ENCODE results near the gene STARD9.

The STARD9 gene

GRCh38 chr15:42691770-42692169, 116.4 kb downstream of the STARD9 start:
- H3K27ac ChIP-seq, result no peak overlapping the region
- DNase-seq (ENCODE audit: low read depth, low spot score), result no peak

GRCh38 chr15:42692536-42692935, 117.1 kb downstream of the STARD9 start:
- no peak overlapping the region for H3K27ac ChIP-seq
- DNase-seq (ENCODE audit: low read depth, low spot score), result no peak

GRCh38 chr15:42692997-42693396, 117.6 kb downstream of the STARD9 start:
- no peak for DNase-seq (ENCODE audit: low read depth, low spot score)
- no peak overlapping the region for H3K27ac ChIP-seq

- no peak for DNase-seq (ENCODE audit: low read depth, low spot score)
- H3K27ac ChIP-seq, result no peak overlapping the region
Measured at GRCh38 chr15:42693496-42693895, 118.1 kb downstream of the STARD9 start.

GRCh38 chr15:42693942-42694341, 118.5 kb downstream of the STARD9 start:
- no peak overlapping the region for H3K27ac ChIP-seq
- DNase-seq (ENCODE audit: low read depth, low spot score), result no peak

- no peak for DNase-seq (ENCODE audit: low read depth, low spot score)
- no peak overlapping the region for H3K27ac ChIP-seq
Measured at GRCh38 chr15:42694398-42694797, 119.0 kb downstream of the STARD9 start.

- no peak overlapping the region for H3K27ac ChIP-seq
- no peak for DNase-seq (ENCODE audit: low read depth, low spot score)
Measured at GRCh38 chr15:42695527-42696071, 120.2 kb downstream of the STARD9 start.

- no peak overlapping the region for H3K27ac ChIP-seq
- DNase-seq (ENCODE audit: low read depth, low spot score), result no peak
Measured at GRCh38 chr15:42696626-42697025, 121.2 kb downstream of the STARD9 start.

GRCh38 chr15:42704492-42704926, 129.1 kb downstream of the STARD9 start:
- H3K27ac ChIP-seq, result no peak overlapping the region
- DNase-seq (ENCODE audit: low read depth, low spot score), result peak; percentile 10

GRCh38 chr15:42705336-42705735, 129.9 kb downstream of the STARD9 start:
- no peak overlapping the region for H3K27ac ChIP-seq
- no peak for DNase-seq (ENCODE audit: low read depth, low spot score)

- no peak overlapping the region for H3K27ac ChIP-seq
- peak; percentile 50 for DNase-seq (ENCODE audit: low read depth, low spot score)
Measured at GRCh38 chr15:42707068-42707467, 131.7 kb downstream of the STARD9 start.

GRCh38 chr15:42707873-42708544, 132.6 kb downstream of the STARD9 start:
- no peak overlapping the region for H3K27ac ChIP-seq
- DNase-seq (ENCODE audit: low read depth, low spot score), result no peak

GRCh38 chr15:42710662-42711061, 135.3 kb downstream of the STARD9 start:
- no peak overlapping the region for H3K27ac ChIP-seq
- no peak for DNase-seq (ENCODE audit: low read depth, low spot score)

GRCh38 chr15:42711746-42712145, 136.3 kb downstream of the STARD9 start:
- H3K27ac ChIP-seq, result no peak overlapping the region
- DNase-seq (ENCODE audit: low read depth, low spot score), result no peak

- H3K27ac ChIP-seq, result no peak overlapping the region
- no peak for DNase-seq (ENCODE audit: low read depth, low spot score)
Measured at GRCh38 chr15:42712584-42712983, 137.2 kb downstream of the STARD9 start.

GRCh38 chr15:42716125-42716524, 140.7 kb downstream of the STARD9 start:
- DNase-seq (ENCODE audit: low read depth, low spot score), result no peak

GRCh38 chr15:42716626-42717025, 141.2 kb downstream of the STARD9 start:
- H3K27ac ChIP-seq, result no peak overlapping the region
- DNase-seq (ENCODE audit: low read depth, low spot score), result no peak

More at GRCh38 chr15:42716125-42716524, 140.7 kb downstream of the STARD9 start:
- H3K27ac ChIP-seq, result no peak overlapping the region

GRCh38 chr15:42719043-42719442, 143.6 kb downstream of the STARD9 start:
- no peak overlapping the region for H3K27ac ChIP-seq
- DNase-seq (ENCODE audit: low read depth, low spot score), result no peak

GRCh38 chr15:42720071-42720470, 144.7 kb downstream of the STARD9 start:
- peak overlapping the region; percentile 43 for H3K27ac ChIP-seq
- no peak for DNase-seq (ENCODE audit: low read depth, low spot score)

- peak overlapping the region; percentile 43 for H3K27ac ChIP-seq
- DNase-seq (ENCODE audit: low read depth, low spot score), result peak; percentile 94
Measured at GRCh38 chr15:42721016-42721415, 145.6 kb downstream of the STARD9 start.

- DNase-seq (ENCODE audit: low read depth, low spot score), result no peak
- H3K27ac ChIP-seq, result peak overlapping the region; percentile 43
Measured at GRCh38 chr15:42721916-42722315, 146.5 kb downstream of the STARD9 start.

- no peak overlapping the region for H3K27ac ChIP-seq
- DNase-seq (ENCODE audit: low read depth, low spot score), result no peak
Measured at GRCh38 chr15:42723068-42723467, 147.7 kb downstream of the STARD9 start.

Measured in epithelial cell of prostate (primary cell).